ENCODE measurements around the gene PCYOX1L.
A peak's percentile ranks its signal among the peaks of the same experiment; 100 is the strongest.

Gene PCYOX1L

GRCh38 chr5:149370878-149371277 is 13.0 kb downstream of the PCYOX1L start:
- no peak for DNase-seq

- peak; percentile 62 to 67 for DNase-seq
These were observed 13.6 kb downstream of the PCYOX1L start for GRCh38 chr5:149371296-149371962.

GRCh38 chr5:149372076-149372795 is 14.4 kb downstream of the PCYOX1L start:
- DNase-seq, result no peak

- DNase-seq, result no peak
These were observed 15.1 kb downstream of the PCYOX1L start for GRCh38 chr5:149372932-149373331.

GRCh38 chr5:149374303-149374702 is 16.5 kb downstream of the PCYOX1L start:
- no peak for DNase-seq

- no peak for DNase-seq
These were observed 17.0 kb downstream of the PCYOX1L start for GRCh38 chr5:149374801-149375200.

GRCh38 chr5:149375434-149375833 is 17.6 kb downstream of the PCYOX1L start:
- no peak for DNase-seq

- no peak for DNase-seq
These were observed 18.3 kb downstream of the PCYOX1L start for GRCh38 chr5:149376104-149376503.

GRCh38 chr5:149376711-149377447 is 19.0 kb downstream of the PCYOX1L start:
- no peak for DNase-seq

- no peak for DNase-seq
These were observed 20.5 kb downstream of the PCYOX1L start for GRCh38 chr5:149378241-149378820.

GRCh38 chr5:149379177-149379761 is 21.4 kb downstream of the PCYOX1L start, which contains the start of gene IL17B:
Gene IL17B, minus strand, starts transcription at chr5:149379292. Its CDS starts 67 bp downstream, at chr5:149379225.
- no peak for DNase-seq

- DNase-seq, result no peak
These were observed 22.1 kb downstream of the PCYOX1L start for GRCh38 chr5:149379818-149380374.

GRCh38 chr5:149380466-149381121 is 22.7 kb downstream of the PCYOX1L start:
- no peak for DNase-seq

- DNase-seq, result no peak
These were observed 23.6 kb downstream of the PCYOX1L start for GRCh38 chr5:149381261-149381985.

GRCh38 chr5:149381986-149382338 is 24.1 kb downstream of the PCYOX1L start:
- DNase-seq, result peak; percentile 71 to 83

- DNase-seq, result no peak
These were observed 24.8 kb downstream of the PCYOX1L start for GRCh38 chr5:149382517-149383220.

- no peak for DNase-seq
These were observed 25.6 kb downstream of the PCYOX1L start for GRCh38 chr5:149383399-149383798.

- DNase-seq, result no peak
These were observed 28.3 kb downstream of the PCYOX1L start for GRCh38 chr5:149386166-149386565.

- DNase-seq, result no peak
These were observed 29.3 kb downstream of the PCYOX1L start for GRCh38 chr5:149387081-149387631.

GRCh38 chr5:149387982-149388381 is 30.1 kb downstream of the PCYOX1L start:
- DNase-seq, result no peak

Measured in stimulated activated CD4-positive, alpha-beta T cell treated with anti-CD3 and anti-CD28 coated beads, Interleukin-2, amount 100 ng/mL, for 48 hours (primary cell).